HEK293T (cell line): ENCODE results near the gene PDIA5.

Experiments used
- BHLHE40 ChIP-seq: fragments of 450-650 bp; IDR thresholded peaks from 2 replicates; pipeline ENCODE4 v1.6.1; 2016; ENCODE audit warnings: mild to moderate bottlenecking, moderate library complexity, borderline replicate concordance
- ELF4 ChIP-seq: fragments of 450-650 bp; IDR thresholded peaks from 2 replicates; pipeline ENCODE4 v1.6.1; 2017; ENCODE audit warnings: antibody characterized with exemption
- SP1 ChIP-seq: fragments of 450-650 bp; IDR thresholded peaks from 2 replicates; pipeline ENCODE4 v1.6.1; 2017
- ZNF384 ChIP-seq: fragments of 450-650 bp; IDR thresholded peaks from 2 replicates; pipeline ENCODE4 v1.6.1; 2016

DNA sequence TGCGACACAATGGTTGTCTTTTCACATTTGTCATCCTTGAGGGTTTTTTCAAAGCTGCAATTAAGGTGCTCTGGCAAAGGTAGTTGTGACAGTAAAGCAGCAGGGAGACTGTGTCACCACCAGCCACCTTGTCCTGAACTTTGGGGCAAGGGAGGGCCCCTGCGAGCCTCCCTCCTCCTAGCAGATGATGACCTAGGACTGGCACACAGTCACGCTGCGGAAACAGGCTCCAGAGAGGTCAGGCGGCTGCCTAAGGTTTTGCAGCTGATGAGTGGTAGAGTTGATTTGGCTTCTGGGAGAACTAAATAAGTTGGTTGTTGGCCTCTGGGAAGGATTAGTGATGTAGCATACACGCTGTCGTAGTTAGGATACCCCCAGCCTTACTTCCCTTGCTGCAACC, 62.7 kb downstream of the PDIA5 start:
- TF ChIP-seq BHLHE40 (no peak), ELF4 (no peak), ZNF384 (no peak), SP1 (no peak)
